Fibroblast of villous mesenchyme (primary cell): ENCODE measurements around the gene USP22. TPM values are rescaled to one million over a fixed set of nuclear protein-coding genes. Genes with fewer than 3 reads are reported as not detected.

Experiments used
- DNase-seq: peaks from one replicate; pipeline ENCODE4 v3.0.0-alpha.2; 2010; ENCODE audit warnings: low read depth
- H3K4me3 ChIP-seq: 2 replicates; pipeline ENCODE4 v1.5.1; 2011; ENCODE audit warnings: low read depth, mild to moderate bottlenecking, low read length
- total RNA-seq: library from RNA; depleted of rRNA; stranded (reverse); fragments of >200 nt; gene quantifications from 2 replicates; pipeline ENCODE4 v1.2.3, GENCODE V29; 2012
- TF ChIP-seq, protein P1 (sequence below): IDR thresholded peaks from 2 replicates; pipeline ENCODE4 v1.5.1; 2012; ENCODE audit warnings: low read depth, mild to moderate bottlenecking, low read length; ENCODE audit not compliant: insufficient read depth

The USP22 gene
- total RNA-seq, 1 donor: 297 TPM

DNA sequence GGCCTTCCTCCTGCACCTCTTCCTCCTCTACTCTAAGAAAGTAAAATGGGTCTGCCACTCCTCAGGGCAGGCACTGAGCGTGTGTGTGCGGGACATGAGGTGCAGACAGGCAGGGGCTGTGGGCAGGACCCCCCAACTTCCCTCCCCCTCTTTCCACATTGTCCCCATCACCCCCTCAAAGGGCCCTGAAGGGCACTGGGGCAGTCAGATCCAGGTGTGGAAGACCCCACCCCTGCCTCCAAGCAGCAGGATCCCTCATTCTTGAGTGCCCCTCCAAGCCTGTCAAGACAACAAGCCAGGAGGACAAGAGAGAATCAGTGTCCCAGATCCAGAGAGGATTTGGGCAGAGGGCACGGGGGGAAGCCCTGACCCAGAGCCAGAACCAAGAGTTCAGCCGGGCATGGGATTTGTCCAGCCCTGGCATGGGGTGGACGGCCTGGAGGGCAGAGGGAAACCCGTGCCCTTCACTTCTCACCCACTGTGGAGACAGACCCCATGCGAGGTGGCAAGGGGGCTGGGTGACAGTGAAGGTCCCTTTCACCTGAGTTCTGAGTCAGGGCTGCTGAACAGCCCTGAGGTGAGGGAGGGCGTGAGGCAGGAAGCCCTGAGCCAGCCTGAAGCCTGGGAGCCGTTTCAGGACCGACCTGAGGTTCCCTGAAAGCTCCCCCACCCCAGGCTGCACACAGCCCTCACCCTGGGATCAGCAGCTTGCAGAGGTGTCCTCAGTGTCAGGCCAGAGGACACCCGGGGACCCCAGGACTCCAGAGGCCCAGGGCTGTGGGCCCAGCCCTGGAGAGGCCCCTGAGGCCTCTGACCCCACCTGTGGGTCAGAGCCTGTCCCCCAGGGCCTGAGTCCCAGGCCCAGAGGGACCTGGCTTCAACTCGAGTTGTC, 45.8 kb downstream of the USP22 start:
- DNase-seq: no peak
- TF ChIP-seq, protein P1, sequence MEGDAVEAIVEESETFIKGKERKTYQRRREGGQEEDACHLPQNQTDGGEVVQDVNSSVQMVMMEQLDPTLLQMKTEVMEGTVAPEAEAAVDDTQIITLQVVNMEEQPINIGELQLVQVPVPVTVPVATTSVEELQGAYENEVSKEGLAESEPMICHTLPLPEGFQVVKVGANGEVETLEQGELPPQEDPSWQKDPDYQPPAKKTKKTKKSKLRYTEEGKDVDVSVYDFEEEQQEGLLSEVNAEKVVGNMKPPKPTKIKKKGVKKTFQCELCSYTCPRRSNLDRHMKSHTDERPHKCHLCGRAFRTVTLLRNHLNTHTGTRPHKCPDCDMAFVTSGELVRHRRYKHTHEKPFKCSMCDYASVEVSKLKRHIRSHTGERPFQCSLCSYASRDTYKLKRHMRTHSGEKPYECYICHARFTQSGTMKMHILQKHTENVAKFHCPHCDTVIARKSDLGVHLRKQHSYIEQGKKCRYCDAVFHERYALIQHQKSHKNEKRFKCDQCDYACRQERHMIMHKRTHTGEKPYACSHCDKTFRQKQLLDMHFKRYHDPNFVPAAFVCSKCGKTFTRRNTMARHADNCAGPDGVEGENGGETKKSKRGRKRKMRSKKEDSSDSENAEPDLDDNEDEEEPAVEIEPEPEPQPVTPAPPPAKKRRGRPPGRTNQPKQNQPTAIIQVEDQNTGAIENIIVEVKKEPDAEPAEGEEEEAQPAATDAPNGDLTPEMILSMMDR: no peak
- no peak overlapping the region for H3K4me3 ChIP-seq

DNA sequence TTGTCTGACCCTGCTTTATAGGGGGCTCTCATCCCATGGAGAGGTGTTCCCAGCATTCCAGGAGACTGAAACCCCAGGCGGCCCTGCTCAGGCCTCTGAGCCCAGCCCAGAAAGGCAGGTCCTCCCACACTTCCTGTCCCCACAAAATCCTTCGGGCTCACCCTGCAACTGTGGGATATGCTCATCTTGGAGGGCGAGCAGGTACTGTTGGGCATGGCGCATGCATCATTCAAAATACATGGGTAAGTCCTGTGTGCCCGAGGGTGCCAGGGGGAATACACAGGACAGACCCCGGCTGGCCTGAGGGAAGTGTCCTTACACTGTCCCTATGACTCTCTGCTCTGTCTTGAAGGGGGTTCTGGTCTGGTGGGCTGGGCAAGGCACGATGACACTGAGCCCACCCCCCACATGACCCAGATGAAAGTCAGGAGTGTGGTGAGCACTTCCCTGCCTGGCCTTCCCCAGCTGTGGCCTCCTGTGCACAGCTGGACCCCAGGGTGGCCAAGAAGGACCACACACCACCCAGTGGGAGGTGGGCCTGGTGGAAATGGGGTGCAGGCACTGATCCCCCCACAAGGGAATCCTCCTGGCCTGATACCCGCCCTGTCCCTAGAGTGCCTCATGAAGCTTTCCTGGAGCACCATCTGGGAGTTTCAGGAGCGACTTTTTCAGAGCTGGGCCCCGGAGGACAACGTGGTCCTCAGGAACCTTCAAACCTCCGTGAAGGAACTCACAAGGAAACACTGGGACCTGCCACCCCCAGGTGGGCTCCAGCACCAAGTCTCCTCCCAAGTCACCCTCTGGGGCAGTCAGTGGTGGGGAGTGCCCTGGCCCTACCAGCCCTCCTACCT, 46.7 kb downstream of the USP22 start:
- no peak overlapping the region for H3K4me3 ChIP-seq
- no peak for DNase-seq
- TF ChIP-seq, protein P1: no peak

DNA sequence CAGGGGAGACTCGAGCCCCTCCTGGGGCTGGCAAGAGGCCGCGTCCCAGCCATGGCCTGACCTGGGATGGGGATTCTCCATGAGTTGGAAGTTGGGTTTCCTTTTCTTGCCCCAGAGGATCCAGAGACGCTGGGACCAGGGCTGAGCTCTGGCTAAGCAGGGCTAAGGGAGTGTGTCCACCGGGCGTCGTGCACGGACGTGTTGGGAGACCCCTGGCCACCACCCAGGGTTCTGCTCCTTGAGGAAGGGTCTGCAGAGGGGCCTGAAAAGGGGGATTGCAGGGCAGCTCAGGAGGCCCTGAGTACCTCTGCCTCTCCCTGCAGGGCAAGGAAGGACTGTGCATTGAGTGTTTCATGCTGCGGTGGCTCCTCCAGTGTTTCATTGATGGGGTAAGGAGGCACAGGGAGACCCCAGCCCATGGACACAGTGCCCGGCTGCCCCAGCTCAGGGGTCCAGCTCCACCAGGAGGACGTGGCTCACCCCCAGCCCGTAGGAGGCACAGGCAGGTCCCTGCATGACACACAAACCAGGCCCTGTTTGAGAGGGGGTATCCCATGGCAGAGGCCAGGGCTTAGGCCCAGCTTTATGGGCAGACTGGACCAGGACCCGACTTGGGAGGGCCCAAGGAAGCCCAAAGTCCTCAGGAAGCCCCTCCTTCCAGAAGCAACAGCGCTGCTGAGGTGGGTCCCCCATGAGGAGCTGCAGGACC, 47.5 kb downstream of the USP22 start:
- H3K4me3 ChIP-seq: no peak overlapping the region
- TF ChIP-seq, protein P1: no peak
- no peak for DNase-seq

DNA sequence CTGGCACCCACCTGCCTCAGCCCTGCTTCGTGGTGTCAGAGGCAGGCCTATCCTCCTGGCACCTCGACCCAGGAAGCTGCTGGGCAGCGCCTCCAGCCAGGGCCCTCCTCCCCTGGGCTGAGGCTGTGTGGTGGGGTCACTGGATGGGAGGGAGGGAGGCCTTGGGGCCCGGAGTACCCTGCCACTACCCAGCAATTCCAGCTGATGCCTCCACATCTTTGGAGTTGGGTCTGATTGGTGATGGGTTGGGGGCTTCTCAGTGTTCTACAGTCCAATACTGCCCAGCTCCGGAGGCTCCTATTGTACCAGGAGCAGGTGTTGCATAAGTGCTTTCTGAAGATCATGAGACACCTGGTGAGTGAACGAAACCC, 48.0 kb downstream of the USP22 start:
- H3K4me3 ChIP-seq: no peak overlapping the region
- TF ChIP-seq, protein P1: no peak
- DNase-seq: no peak

DNA sequence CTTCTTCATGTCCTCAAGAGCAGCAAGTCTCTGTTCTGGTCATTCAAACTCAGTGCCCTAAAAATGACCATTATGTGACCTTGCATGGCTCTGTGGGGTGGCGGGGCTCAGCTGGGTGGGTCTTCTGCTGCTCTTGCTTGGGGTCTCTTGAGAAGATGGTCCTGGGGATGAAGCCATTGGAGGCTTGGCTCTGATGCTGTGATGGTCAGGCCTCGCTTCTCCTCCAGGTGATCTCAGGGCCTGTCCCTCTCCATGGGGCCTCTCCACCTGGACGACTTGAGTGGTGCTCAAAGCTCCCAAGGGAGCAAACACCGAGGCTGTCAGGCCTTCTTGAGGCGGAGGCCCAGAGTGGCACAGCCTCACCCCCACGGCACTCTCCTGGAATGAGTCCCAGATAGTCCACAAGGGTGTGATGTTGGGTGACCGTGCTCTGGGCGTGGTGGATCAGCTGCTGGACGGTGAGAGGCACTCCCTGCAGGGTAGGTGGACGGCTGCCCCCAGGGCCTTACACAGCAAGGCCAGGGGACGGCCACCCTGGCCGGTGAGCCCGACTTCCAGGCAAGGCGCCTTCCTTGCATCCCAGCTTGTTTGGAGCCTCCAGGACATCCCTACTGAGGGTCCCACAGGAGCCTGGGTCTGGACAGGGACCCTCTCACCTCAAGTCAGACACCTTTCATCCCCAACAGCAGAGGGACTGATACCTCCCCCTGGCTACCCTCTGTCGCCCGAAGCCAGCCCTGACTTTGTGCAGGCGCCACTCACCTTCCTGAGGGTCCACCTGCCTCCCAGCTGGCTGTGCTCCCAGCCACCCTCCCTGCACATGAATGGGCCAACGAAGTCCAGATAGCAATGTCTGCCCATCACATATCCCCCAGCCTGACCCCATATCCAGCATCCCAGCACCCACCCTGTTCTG, 48.7 kb downstream of the USP22 start:
- no peak overlapping the region for H3K4me3 ChIP-seq
- no peak for DNase-seq
- TF ChIP-seq, protein P1: no peak
